HG03442 (cell line): ENCODE results near the gene ATP11C.

ENCODE experiments used
- ATAC-seq: cut with Tn5 transposase; IDR thresholded peaks from one replicate; pipeline ENCODE4 v1.9.1; 2021; ENCODE audit warnings: mild to moderate bottlenecking, moderate library complexity; ENCODE audit not compliant: unreplicated experiment

Gene ATP11C

DNA sequence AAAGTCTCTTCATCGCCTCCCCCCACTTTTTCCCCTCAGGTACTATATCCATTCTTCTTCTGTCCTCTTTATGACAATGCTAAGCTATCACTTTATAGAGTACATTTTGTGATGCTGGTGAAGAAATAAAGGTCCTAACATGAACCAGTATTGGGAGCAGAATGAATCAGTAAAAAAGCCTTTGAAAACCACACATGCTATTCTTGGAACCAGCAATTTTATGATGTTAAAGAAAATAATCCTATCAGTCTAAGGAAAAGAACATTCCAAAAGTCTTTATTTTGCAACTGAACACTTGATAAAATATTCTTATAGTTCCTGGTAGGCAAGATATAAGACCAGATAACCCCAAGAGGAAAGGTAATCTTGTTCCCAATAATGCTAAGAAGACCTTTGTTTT lies 117.1 kb downstream of the ATP11C start:
- no peak for ATAC-seq

DNA sequence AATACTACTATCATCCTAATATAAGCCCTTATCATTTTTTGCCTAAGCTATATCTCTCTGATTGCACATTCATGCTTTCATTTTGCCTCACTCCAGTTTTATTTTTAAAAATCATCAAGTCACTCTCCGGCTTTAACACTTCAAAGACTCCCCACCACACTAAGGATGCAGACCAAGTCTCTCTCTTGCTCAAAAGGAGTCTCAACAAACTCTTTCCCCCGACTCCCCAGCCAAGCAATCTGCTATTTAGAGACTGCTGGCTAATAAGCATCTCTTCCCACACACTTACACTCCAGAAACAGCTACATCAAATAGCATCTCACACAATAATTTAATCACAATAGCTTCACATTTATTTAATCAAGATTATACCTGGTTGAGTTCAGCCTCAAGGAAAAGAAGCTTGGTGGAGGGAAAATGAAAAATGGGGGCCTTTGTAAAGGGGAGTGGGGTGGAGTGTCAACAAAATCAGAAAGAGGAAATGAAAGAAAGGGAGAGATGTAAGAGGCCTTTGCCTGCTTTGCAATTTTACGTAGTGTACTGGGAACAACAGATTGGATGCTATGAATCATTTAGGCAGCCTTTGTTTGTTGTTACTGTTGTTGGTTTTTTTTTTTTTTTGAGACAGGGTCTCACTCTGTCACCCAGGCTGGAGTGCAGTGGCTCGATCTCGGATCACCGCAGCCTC lies 120.8 kb downstream of the ATP11C start:
- ATAC-seq = peak; percentile 77

DNA sequence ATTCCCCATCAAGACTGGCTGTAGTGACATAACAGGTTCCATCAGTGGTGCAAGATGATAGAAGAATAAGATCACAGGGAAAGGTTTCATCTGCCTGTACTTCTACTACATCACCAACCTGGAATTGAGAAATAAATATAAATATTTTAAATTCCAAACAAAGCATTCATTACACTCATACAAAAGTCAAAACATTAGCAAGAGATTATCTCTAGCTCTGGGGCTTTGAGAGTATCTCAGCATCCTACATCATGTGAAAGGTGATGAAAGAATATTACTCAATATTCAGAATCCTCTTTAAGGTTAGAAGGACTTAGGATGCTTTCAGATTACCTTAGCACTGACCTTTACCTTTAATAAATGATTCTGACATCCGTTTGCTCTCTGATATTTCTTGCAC lies 128.4 kb downstream of the ATP11C start:
- ATAC-seq = no peak

DNA sequence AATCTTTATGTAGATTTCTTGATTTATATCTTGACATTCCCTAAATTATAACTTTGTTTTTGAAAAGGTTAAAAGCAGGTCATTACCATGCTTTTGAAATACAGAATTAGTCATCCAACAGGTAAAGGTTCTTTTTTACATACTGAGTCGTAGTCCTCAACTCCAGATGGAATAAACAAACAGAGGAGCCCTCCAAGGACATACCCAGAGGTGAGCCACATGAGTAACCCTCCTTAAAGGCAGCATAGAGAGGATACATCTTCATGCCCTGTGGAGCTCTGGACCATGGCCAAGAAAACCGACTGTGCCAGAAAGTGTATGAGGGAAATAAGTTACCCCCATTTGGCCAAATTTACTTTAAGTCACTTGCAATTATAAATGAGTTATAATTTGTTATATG lies 129.6 kb downstream of the ATP11C start:
- ATAC-seq = no peak

DNA sequence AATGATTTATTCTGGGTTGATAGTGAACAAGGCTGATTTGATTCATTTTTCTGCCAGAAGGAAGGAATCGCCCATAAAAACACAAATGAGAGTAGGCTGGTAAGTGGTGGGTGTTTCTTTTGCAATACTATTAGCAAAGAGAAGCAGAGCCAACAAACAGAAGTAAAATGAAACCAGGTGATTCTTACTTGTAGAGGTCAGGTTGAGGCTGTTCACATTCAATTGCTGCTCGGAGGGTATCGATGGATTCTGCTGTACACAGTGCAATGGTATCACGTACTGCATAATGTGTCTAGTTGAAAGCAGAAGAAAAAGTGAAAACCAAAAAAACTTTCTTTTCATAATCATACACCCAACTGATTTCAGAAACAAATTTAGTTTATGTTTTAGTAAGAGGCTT lies 130.8 kb downstream of the ATP11C start:
- no peak for ATAC-seq

DNA sequence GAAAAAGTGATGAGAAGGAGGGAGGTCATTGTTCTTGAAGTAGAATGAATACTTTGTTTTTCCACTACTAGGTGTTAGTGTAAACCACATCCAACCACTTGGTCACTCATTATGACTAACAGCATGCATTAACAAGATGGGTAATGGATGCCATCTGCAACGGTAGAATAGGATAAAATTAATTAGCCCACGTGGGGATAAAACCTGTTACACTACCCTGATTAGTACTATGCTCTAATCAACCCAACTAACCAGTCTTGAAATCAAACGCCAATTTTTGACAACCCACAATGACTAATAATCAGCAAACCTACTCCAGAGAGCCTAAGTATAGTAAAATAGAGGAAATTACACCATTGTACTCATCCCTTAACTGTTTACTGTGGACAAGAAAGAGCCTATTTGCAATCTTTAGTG lies 131.4 kb downstream of the ATP11C start:
- ATAC-seq = peak; percentile 77

DNA sequence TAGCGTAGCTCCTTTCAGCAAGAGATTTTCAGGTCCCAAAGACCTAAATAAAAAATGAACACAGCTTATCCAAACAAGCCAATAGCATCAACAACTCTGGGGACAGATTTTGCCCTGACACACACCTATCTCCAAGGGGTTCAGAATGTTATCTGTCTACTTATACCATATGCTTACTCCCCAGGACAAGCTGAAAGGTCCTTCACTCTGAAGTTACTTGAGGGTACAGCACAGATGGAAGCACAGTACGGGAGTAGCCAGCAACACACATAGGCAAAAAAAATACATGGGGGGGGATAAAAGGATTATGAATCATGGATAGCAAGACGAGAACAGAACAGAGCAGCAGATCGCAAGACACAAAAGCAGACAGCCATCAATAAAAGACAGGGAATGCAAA lies 134.2 kb downstream of the ATP11C start:
- ATAC-seq = no peak

DNA sequence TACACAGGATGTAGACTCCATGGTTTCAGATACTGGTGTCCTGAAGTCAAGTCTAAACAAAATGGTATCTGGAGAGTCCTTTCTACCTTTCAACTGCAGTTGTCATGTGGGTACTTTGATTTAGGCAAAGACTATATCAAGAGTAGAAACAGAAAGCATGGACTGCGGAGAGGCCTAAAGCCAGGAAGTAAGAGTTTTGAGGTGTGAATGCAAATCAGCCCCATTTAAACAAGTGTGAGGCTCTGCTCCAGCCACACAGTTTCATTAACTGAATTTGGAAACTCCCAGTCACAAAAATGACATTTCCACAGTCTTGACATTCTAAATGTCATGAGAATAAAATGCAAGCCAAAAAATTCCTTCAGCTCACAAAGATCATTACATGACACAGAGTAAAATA lies 137.7 kb downstream of the ATP11C start:
- peak; percentile 100 for ATAC-seq

DNA sequence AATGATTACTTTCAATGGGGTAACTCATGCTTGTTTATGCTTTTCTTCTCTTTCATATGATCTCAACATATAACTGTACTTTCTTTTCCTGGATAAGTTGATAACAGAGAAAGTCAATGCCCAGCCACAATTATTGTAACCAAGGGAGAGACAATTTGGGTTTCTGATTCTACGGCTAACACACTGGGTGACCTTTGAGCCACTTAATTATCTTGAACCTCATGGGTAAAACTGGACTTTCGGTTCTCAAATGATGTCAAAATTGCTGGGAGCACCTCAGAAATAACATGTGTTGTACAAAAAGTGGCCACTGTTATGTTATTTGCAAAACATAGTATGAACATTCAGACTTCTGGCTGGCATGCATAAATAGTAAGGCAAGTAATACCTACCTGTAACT lies 145.3 kb downstream of the ATP11C start:
- no peak for ATAC-seq

DNA sequence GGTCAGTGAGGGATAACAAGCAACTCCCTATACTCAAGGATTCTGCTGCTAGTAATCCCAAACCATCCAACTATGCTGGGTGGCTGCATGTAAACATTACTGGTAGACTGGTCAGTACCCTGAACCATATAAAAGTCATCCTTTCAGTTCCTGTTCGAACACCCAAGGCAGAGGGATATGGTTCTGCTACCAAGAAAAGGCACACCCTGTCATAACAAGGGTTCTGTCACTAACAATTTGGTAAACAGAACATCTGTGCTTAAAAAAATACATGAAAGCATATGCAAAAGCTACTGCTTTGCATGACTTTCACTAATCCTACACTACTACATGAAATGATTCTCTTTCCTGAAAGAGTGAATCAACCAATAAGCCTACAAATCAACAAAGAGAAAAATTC lies 148.0 kb downstream of the ATP11C start:
- peak; percentile 96 for ATAC-seq

DNA sequence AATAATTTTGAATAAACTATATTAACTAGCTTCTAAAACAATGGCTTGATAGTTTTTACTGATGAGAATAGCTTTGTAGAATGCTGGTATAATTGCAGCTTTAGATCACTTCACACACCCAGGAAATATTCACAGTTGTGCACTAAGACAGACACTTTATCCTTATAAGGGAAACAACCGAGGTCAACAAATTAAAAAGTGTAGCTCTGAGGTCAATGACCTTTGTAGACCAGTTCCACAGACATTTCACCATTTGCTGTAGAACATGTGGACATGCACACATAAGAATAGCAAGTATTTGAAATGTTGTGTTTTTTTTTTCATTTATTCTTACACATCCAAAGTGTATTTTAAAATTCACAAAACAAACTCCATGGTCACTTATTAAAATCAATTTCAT lies 148.9 kb downstream of the ATP11C start:
- no peak for ATAC-seq

DNA sequence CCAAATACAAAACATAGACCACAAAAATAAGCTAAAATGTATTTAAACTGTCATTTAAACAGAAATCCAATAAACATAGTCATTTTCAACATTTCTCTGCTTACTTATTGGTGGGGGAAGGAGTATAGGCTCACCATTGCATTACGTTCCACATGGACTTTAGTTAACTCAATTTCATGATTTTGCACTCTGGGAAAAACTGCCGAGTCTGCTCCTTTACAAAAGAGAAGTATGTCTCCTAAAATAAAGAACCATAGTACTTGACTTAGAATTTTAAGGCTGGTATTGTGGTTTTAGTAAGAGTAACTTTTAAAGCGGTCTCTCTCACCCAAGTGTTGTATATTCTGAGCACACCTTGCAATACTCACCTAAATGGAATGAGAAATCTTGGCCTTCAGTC lies 149.8 kb downstream of the ATP11C start:
- no peak for ATAC-seq

DNA sequence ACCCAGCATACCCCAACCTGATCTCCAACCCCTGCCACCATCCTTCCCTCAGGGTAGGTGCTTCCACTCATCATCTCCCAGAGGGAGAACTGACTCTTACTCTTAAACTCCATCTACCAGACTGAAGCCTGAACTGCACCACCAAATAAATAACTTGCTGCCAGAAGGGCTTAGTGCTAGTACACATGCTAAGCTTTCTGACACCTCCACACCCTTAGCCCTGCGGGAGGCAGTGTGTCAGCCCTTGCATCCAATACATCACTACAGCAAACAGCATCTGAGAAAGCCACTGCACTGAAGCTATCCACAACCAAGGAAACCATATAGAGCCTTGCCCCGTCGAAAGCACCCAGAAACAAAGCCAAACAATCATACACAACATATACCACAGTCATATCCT lies 156.3 kb downstream of the ATP11C start:
- ATAC-seq = no peak

DNA sequence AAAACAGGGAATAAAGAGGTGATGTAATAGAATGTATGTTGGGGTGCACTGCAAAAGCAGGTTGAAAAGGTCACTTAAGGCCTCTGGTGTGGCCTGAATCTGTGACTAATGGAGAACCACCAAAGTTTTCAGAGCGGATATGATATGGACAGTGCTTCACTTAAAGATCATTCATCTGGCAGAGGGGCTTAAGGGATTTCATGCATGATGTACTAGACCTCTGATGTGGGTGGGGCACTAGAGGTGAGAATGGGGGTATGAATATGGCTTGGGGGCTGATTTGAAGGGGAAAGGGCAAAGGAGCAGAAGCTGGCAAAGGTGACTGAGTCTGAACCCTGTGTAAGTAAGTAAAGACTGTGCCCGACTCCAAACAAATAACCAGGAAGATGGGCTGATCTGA lies 162.5 kb downstream of the ATP11C start:
- ATAC-seq = no peak

DNA sequence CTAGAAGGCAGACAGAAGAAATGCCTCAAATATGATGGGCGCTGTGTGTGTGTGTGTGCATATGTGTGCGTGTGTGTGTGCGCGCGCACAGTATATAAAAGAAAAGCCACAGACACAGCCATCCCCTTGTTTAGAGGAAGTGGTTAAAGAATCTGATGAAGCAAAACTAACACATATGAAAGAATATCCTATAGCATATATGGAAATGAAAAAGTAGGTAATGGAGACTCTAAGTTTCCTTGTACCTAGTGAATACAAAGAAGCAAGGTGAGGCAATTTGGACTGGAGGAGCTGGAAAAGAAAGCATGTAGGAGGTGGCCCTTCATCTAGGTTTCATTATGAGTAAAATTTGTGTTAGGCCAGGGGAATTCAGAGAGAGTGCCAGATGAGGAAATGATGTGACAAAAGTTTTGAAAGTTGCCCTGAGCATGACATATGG lies 166.3 kb downstream of the ATP11C start:
- peak; percentile 71 for ATAC-seq

DNA sequence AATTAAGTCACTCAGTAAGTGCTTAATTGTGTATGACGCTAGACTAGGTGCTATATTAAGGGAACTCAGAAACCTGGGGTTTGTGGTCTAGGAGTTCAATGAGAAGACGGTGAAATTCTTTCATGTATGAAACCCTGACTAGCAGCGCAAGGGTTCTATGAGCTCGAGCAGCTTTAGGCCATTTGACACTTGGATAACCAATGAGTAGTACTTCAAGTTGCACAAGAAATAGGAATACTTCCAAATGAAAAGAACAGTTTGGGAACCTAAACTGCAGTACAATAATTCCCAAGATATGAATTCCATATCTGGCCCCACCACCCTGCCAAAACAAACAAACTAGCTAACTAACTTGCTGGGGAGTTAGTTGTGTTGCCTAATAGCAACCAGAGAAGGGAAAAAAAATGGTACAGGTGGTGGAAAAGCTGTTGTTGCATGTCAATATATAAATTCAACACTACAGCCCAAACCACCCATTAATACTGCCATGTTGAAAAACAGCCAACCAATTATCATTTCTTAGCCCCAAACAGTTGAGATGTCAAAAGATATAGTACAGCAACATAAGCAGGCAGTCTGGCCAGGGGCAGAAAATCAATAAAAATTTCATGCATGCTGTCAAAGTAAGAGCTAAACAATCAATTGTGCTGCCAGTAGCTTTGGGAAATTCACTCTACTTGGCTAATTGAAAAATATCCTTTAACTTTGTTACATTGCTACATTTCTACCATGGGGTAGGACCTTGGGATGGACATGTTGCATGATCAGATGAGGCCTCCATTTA lies 170.3 kb downstream of the ATP11C start:
- peak; percentile 56 for ATAC-seq

DNA sequence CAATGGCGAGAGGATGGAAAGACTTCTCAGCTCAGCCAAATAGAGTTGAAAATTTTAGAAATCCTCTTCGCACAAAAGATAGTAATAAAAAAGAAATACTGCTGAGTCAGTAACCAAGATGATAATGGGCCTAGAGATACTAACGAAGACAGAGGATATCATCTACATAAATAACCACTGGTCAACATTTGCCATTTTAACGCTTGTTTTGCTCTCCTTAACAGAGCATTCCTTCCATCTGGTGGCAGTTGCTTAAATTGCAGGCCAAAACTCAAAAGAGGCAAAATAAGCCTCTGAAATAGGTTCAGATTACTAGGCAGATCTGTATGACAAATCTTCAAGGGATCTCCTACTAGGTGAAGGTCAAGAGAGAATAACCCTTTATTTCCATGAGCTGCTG lies 173.2 kb downstream of the ATP11C start:
- no peak for ATAC-seq

DNA sequence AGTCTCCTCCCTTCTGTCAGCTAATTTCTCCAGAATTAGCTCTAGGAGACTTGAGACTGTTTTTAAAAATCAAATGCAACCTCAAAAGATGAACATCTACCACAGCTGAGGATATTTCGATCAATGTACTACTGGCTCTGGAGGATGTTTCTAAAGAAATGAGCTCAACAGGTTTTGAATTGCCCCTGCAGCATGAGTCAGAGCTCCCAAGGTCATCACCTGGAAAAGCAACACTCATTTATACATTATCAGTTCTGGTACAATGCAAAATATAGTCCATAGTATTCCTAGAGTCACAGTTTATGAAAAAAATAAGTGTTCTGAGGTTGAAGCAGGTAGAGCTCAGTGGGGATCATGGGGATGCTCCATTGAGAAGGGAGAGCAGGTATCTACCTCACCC lies 174.0 kb downstream of the ATP11C start:
- no peak for ATAC-seq

DNA sequence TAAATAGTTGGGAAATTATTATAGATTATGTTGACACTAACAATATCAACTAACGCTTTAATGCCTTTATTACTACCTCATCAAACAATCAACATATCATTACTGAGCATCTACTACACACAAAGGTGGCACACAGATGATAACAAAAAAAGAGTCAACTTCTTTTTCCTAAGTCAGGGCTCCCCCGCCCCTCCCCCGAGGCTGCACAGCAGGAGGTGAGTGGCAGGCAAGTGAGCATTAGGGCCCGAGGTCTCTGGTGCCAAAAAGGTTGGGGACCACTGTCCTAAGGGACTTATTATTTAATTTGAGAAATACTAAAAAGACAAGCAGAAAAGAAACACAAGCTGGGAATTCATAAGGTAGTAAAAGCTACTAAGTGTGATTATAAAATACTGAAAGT lies 174.6 kb downstream of the ATP11C start:
- no peak for ATAC-seq

DNA sequence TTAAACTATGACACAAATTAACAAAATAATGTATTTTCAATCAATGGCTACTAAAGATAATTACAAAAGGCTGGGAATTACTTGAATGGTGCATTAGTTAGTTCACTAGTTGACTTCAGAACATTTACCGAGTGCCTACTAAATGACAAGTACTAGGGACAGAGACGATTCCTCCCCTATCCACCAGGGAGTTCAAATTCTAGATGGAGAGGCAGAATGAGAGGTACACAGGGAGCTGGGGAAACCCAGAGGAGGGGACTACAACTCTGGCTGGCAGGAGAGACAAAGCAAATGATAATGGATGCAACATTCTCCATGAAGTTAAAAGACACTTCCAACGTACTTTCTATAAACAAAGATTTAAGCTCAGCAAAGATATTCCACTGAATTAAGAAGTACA lies 181.8 kb downstream of the ATP11C start:
- ATAC-seq = no peak

DNA sequence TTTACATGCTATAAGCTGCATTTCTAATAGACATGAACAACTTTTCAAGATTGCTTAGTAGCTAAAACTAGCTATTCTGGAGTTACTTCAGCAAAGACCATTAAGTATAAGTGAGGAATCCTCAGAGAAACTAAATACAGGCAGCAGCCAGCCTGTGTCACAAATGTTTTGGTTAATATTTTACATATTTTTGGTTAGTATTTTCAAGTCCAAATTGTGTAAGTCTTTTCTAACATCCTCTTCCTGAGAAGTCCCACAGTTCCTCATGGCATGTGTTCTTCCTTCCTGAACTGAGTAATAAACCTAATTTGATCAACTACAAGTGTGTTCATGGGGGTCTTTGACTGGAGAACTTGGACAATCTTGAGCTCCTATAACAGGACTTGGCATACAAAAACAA lies 182.5 kb downstream of the ATP11C start:
- no peak for ATAC-seq

DNA sequence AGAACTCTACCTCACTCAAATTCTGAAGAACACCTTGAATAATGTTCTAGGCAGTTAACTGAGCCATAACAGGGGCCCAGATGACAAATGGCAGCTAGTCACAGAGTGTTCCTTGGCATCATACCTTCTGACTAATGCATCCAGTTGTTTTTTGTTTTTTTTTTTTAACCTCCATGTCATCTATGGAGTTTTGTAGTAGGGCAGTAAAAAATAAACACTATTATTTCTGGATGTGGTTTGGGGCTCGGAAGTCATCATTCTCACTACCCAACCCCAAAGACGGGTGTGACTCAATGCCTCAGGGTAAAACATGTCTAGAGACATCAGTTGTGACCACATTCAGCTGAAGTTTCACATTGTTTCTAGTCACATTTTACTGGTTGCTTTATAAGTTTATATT lies 193.7 kb downstream of the ATP11C start:
- peak; percentile 98 for ATAC-seq

DNA sequence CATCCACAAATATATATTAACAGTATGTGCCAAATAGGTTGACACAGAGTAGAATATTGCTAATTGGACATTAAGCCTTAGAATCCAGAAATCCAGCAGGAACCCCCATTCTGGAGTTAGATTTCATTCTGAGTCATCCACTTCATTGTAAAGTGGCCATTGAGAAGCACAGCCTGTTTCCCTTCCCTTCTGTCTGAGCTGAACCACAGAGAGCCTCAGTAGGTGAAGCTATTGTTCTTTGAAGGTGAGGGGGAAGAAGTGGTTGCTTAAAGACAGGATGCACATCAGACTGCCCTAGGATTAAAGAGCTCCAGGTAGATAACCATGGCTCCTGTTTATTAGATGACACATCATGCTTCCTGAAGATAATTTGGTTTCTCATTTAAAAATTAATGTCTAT lies 194.3 kb downstream of the ATP11C start:
- ATAC-seq = peak; percentile 55
